WTC11 (cell line): Measurements from ENCODE around the gene ISG20L2. TPM values are rescaled to one million over a fixed set of nuclear protein-coding genes. Genes with fewer than 3 reads are reported as not detected.

ENCODE experiments used
- ATAC-seq: fragments of 200-7000 bp; cut with Tn5 transposase; 2 replicates; pipeline ENCODE4 v1.10.0; 2021; ENCODE audit warnings: mild to moderate bottlenecking, moderate library complexity
- CTCF ChIA-PET: fragments of 300-600 bp; sonication (Branson Sonifier 250); formaldehyde crosslinking; loops from one replicate; lab custom pipeline; 2021; ENCODE audit warnings: antibody characterized with exemption; lab: Charles Lee
- POLR2A ChIA-PET: fragments of 350-600 bp; sonication (Branson Sonifier 250); formaldehyde crosslinking; loops from one replicate; lab custom pipeline; 2021; ENCODE audit warnings: antibody characterized with exemption; lab: Charles Lee
- DNase-seq: peaks from one replicate; pipeline ENCODE4 v3.0.0; 2021; ENCODE audit warnings: low spot score
- H3K27ac Mint-ChIP-seq: 2 replicates; pipeline ENCODE4 v1.8.0; 2021; ENCODE audit warnings: mixed read lengths
- H3K27me3 Mint-ChIP-seq: 2 replicates; pipeline ENCODE4 v1.8.0; 2021; ENCODE audit warnings: low read depth, mild to moderate bottlenecking, moderate library complexity, mixed read lengths
- H3K36me3 Mint-ChIP-seq: 2 replicates; pipeline ENCODE4 v1.8.0; 2021; ENCODE audit warnings: mixed read lengths
- H3K4me1 Mint-ChIP-seq: 2 replicates; pipeline ENCODE4 v1.8.0; 2022; ENCODE audit warnings: mixed read lengths
- H3K4me3 Mint-ChIP-seq: 2 replicates; pipeline ENCODE4 v1.8.0; 2021; ENCODE audit warnings: mild to moderate bottlenecking, moderate library complexity, mixed read lengths
- H3K9me3 Mint-ChIP-seq: 2 replicates; pipeline ENCODE4 v1.8.0; 2021; ENCODE audit warnings: mixed read lengths
- CREB1 ChIP-seq: sonication (generic); formaldehyde crosslinking; IDR thresholded peaks from 2 replicates; pipeline ENCODE4 v1.8.0; 2023; ENCODE audit warnings: mild to moderate bottlenecking, missing genetic modification reagents
- CREM ChIP-seq: sonication (generic); formaldehyde crosslinking; IDR thresholded peaks from 2 replicates; pipeline ENCODE4 v1.8.1; 2022; ENCODE audit warnings: mild to moderate bottlenecking, missing genetic modification reagents, moderate library complexity
- FOXJ3 ChIP-seq: sonication (generic); formaldehyde crosslinking; IDR thresholded peaks from 2 replicates; pipeline ENCODE4 v1.9.0; 2021; ENCODE audit warnings: missing genetic modification reagents, mild to moderate bottlenecking, borderline replicate concordance
- FOXP1 ChIP-seq: sonication (generic); formaldehyde crosslinking; IDR thresholded peaks from 2 replicates; pipeline ENCODE4 v1.8.0; 2022; ENCODE audit warnings: missing genetic modification reagents, mild to moderate bottlenecking, moderate library complexity, borderline replicate concordance
- GABPB1 ChIP-seq: sonication (generic); formaldehyde crosslinking; IDR thresholded peaks from 2 replicates; pipeline ENCODE4 v1.8.1; 2023; ENCODE audit warnings: mild to moderate bottlenecking, missing genetic modification reagents
- HMGA2 ChIP-seq: fragments of 250-450 bp; sonication (Bioruptor Pico); IDR thresholded peaks from 2 replicates; pipeline ENCODE4 v1.4.0; 2021; ENCODE audit warnings: mild to moderate bottlenecking, moderate library complexity
- IRF2 ChIP-seq: sonication (generic); formaldehyde crosslinking; IDR thresholded peaks from 2 replicates; pipeline ENCODE4 v1.8.0; 2022; ENCODE audit warnings: low read depth, missing genetic modification reagents, borderline replicate concordance
- MLX ChIP-seq: sonication (generic); formaldehyde crosslinking; IDR thresholded peaks from 2 replicates; pipeline ENCODE4 v1.8.1; 2023; ENCODE audit warnings: mild to moderate bottlenecking, missing genetic modification reagents, moderate library complexity
- NFATC4 ChIP-seq: fragments of 250-450 bp; sonication (Bioruptor Pico); IDR thresholded peaks from 2 replicates; pipeline ENCODE4 v1.9.0; 2021; ENCODE audit warnings: mild to moderate bottlenecking
- NFYB ChIP-seq: sonication (generic); formaldehyde crosslinking; conservative IDR thresholded peaks from 2 replicates; pipeline ENCODE4 v1.8.0; 2022; ENCODE audit warnings: low read depth, missing genetic modification reagents
- NR2C2 ChIP-seq: sonication (generic); formaldehyde crosslinking; IDR thresholded peaks from 2 replicates; pipeline ENCODE4 v1.8.0; 2022; ENCODE audit warnings: mild to moderate bottlenecking, missing genetic modification reagents
- NR3C1 ChIP-seq: sonication (generic); formaldehyde crosslinking; conservative IDR thresholded peaks from 2 replicates; pipeline ENCODE4 v1.8.1; 2023; ENCODE audit warnings: low read depth, mild to moderate bottlenecking, missing genetic modification reagents
- SMAD3 ChIP-seq: sonication (generic); formaldehyde crosslinking; IDR thresholded peaks from 2 replicates; pipeline ENCODE4 v1.8.0; 2022; ENCODE audit warnings: missing genetic modification reagents, mild to moderate bottlenecking, borderline replicate concordance
- ZBTB21 ChIP-seq: sonication (generic); formaldehyde crosslinking; IDR thresholded peaks from 2 replicates; pipeline ENCODE4 v1.8.1; 2023; ENCODE audit warnings: mild to moderate bottlenecking, missing genetic modification reagents, borderline replicate concordance
- ZNF232 ChIP-seq: sonication (generic); formaldehyde crosslinking; IDR thresholded peaks from 2 replicates; pipeline ENCODE4 v1.8.0; 2022; ENCODE audit warnings: mild to moderate bottlenecking, missing genetic modification reagents
- ZNF423 ChIP-seq: fragments of 250-450 bp; sonication (Bioruptor Pico); IDR thresholded peaks from 2 replicates; pipeline ENCODE4 v2.1.2; 2022; ENCODE audit warnings: mild to moderate bottlenecking, moderate library complexity
- ZNF512 ChIP-seq: sonication (generic); formaldehyde crosslinking; IDR thresholded peaks from 2 replicates; pipeline ENCODE4 v1.8.1; 2022; ENCODE audit warnings: missing genetic modification reagents, borderline replicate concordance
- total RNA-seq: library from RNA; stranded (reverse); gene quantifications from 3 replicates; pipeline ENCODE4 v1.2.3, GENCODE V29; 2021
- TF ChIP-seq, protein P1 (sequence below): fragments of 250-450 bp; sonication (Bioruptor Pico); IDR thresholded peaks from 2 replicates; pipeline ENCODE4 v2.1.2; 2022; ENCODE audit warnings: mild to moderate bottlenecking, moderate library complexity
- TF ChIP-seq, protein P2 (sequence below): fragments of 200-600 bp; IDR thresholded peaks from 2 replicates; pipeline ENCODE4 v1.8.0; 2022; ENCODE audit warnings: antibody characterized with exemption
- TF ChIP-seq, protein P3 (sequence below): sonication (generic); formaldehyde crosslinking; IDR thresholded peaks from 2 replicates; pipeline ENCODE4 v1.8.0; 2022; ENCODE audit warnings: mild to moderate bottlenecking, missing genetic modification reagents
- TF ChIP-seq, protein P4 (sequence below): sonication (generic); formaldehyde crosslinking; IDR thresholded peaks from 2 replicates; pipeline ENCODE4 v1.8.1; 2022; ENCODE audit warnings: low read depth, mild to moderate bottlenecking, moderate library complexity, missing genetic modification reagents, borderline replicate concordance

ISG20L2 gene
- total RNA-seq, 1 experiment from 2014 or later: 43.8 TPM

DNA sequence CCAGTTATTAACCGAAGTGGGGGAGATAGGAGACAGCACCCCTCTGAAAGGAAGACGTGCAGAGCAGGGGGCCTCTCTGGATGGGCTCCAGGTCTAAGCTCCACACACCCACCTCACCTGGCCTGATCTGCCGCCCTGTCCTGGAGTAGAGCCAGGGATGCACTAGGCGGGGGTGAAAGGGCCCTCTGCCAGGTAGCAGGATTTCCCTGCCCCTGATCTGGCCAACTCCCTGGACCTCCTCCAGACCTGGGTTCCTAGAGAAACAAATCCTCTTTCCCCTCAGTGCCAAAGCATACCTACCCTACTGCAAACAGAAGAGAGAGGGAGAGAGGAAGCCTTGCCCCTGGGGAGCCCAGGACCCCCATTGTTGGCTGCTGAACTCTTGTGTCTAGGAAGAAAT, 25.2 kb downstream of the ISG20L2 start (continued):
- TF ChIP-seq, protein P1, sequence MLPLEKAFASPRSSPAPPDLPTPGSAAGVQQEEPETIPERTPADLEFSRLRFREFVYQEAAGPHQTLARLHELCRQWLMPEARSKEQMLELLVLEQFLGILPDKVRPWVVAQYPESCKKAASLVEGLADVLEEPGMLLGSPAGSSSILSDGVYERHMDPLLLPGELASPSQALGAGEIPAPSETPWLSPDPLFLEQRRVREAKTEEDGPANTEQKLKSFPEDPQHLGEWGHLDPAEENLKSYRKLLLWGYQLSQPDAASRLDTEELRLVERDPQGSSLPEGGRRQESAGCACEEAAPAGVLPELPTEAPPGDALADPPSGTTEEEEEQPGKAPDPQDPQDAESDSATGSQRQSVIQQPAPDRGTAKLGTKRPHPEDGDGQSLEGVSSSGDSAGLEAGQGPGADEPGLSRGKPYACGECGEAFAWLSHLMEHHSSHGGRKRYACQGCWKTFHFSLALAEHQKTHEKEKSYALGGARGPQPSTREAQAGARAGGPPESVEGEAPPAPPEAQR (CRISPR knock-in tag): no peak
- no peak for TF ChIP-seq SMAD3 (CRISPR knock-in tag)
- no peak for TF ChIP-seq IRF2
- TF ChIP-seq HMGA2 (CRISPR knock-in tag): no peak
- TF ChIP-seq ZNF512 (CRISPR knock-in tag): no peak
- TF ChIP-seq, protein P2, sequence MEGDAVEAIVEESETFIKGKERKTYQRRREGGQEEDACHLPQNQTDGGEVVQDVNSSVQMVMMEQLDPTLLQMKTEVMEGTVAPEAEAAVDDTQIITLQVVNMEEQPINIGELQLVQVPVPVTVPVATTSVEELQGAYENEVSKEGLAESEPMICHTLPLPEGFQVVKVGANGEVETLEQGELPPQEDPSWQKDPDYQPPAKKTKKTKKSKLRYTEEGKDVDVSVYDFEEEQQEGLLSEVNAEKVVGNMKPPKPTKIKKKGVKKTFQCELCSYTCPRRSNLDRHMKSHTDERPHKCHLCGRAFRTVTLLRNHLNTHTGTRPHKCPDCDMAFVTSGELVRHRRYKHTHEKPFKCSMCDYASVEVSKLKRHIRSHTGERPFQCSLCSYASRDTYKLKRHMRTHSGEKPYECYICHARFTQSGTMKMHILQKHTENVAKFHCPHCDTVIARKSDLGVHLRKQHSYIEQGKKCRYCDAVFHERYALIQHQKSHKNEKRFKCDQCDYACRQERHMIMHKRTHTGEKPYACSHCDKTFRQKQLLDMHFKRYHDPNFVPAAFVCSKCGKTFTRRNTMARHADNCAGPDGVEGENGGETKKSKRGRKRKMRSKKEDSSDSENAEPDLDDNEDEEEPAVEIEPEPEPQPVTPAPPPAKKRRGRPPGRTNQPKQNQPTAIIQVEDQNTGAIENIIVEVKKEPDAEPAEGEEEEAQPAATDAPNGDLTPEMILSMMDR: no peak

GRCh38 chr1:156700736-156701531, 27.6 kb downstream of the ISG20L2 start:
- no peak for DNase-seq
- ATAC-seq: no peak
- POLR2A ChIA-PET: interaction anchor here (0.8 to 1.4 kb wide), 2 partner anchors 11 to 51 kb away, joined by 5 to 6 read pairs; no protein-coding TSS in a partner anchor
- no peaks in the 10 kb centered on the region for H3K9me3 Mint-ChIP-seq
- H3K36me3 Mint-ChIP-seq: peaks cover 38% of the 10 kb centered on the region
- CTCF ChIA-PET: interaction anchor here (1.6 to 25.2 kb wide), 3 partner anchors 10 to 26 kb away, joined by 7 to 1553 read pairs (median 17); no protein-coding TSS in a partner anchor
- H3K27me3 Mint-ChIP-seq: peaks cover 23% of the 10 kb centered on the region
- H3K27ac Mint-ChIP-seq: peak overlapping the region; percentile 44; the same call in 1 of the 2 replicates
- peaks cover 33% of the 10 kb centered on the region for H3K4me1 Mint-ChIP-seq
- no peak overlapping the region for H3K4me3 Mint-ChIP-seq
- TF ChIP-seq, protein P3, sequence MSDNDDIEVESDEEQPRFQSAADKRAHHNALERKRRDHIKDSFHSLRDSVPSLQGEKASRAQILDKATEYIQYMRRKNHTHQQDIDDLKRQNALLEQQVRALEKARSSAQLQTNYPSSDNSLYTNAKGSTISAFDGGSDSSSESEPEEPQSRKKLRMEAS (CRISPR knock-in tag): no peak
- TF ChIP-seq ZNF232 (CRISPR knock-in tag) (no peak), NFATC4 (no peak), CREM (no peak), ZBTB21 (no peak), NFYB (CRISPR knock-in tag) (no peak), CREB1 (CRISPR knock-in tag) (no peak), NR2C2 (CRISPR knock-in tag) (no peak), ZNF423 (no peak), MLX (CRISPR knock-in tag) (no peak), NR3C1 (CRISPR knock-in tag) (no peak), FOXP1 (no peak), FOXJ3 (no peak), GABPB1 (no peak)
- TF ChIP-seq, protein P4, sequence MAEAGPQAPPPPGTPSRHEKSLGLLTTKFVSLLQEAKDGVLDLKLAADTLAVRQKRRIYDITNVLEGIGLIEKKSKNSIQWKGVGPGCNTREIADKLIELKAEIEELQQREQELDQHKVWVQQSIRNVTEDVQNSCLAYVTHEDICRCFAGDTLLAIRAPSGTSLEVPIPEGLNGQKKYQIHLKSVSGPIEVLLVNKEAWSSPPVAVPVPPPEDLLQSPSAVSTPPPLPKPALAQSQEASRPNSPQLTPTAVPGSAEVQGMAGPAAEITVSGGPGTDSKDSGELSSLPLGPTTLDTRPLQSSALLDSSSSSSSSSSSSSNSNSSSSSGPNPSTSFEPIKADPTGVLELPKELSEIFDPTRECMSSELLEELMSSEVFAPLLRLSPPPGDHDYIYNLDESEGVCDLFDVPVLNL: no peak
